Activated CD4-positive, alpha-beta T cell treated with anti-CD3 and anti-CD28 coated beads for 24 hours (primary cell): ENCODE measurements around the gene ACVRL1.
"Not testable (repeated sequence)": the region's sequence is repeated elsewhere in the genome, so short reads cannot be mapped to it uniquely, and the experiment has no call there.

ENCODE experiments used
- DNase-seq, 2 donors: peaks; one replicate each; pipeline ENCODE4 v3.0.0-alpha.2; 2020; ENCODE audit warnings: low read depth in 2 of 2

Gene ACVRL1

DNA sequence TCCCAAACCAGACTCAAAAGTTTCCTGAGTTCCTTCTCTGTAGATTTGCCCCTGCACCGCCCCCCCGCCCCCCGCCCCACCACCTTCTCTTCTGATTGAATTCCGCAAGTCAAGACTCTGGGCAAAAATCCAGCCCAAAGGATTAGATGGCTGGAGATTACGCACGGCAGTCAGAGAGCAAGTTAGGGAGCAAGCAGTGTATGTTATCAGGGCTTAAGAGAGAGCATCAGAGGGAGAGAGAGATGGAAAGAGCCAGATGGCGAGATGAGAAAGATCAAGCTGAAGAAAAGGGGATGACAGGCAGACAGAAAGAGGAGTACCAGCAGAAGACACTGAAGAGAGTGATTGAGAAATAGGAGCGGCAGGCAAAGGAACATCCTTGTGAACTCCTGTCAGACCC, 33.3 kb upstream of the ACVRL1 start:
- DNase-seq: no peak

DNA sequence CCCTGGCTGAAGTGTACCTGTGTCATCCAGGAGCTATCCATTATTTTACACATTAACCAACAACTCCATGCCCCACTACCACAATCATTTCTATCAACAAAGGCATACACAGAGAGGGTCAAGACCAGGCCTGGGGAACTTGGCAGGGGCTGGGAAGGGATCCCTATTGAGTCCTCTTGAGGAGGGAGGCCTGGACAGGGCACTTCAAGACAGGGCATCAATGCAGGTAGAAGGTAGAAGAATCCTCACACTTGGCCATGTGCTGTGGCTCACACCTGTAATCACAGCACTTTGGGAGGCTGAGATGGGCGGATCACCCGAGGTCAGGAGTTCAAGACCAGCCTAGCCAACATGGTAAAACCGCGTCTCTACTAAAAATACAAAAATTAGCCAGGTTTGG, 32.8 kb upstream of the ACVRL1 start:
- DNase-seq: no peak

- DNase-seq: no peak
These were observed 28.2 kb upstream of the ACVRL1 start for GRCh38 chr12:51879102-51879501.

GRCh38 chr12:51883295-51883694, 24.0 kb upstream of the ACVRL1 start:
- no peak for DNase-seq

- DNase-seq: no peak
These were observed 23.2 kb upstream of the ACVRL1 start for GRCh38 chr12:51883998-51884675.

- DNase-seq: no peak
These were observed 22.6 kb upstream of the ACVRL1 start for GRCh38 chr12:51884676-51885229.

GRCh38 chr12:51885294-51886020, 21.8 kb upstream of the ACVRL1 start:
- not testable (repeated sequence) for DNase-seq

GRCh38 chr12:51886021-51886710, 21.1 kb upstream of the ACVRL1 start:
- no peak for DNase-seq

DNA sequence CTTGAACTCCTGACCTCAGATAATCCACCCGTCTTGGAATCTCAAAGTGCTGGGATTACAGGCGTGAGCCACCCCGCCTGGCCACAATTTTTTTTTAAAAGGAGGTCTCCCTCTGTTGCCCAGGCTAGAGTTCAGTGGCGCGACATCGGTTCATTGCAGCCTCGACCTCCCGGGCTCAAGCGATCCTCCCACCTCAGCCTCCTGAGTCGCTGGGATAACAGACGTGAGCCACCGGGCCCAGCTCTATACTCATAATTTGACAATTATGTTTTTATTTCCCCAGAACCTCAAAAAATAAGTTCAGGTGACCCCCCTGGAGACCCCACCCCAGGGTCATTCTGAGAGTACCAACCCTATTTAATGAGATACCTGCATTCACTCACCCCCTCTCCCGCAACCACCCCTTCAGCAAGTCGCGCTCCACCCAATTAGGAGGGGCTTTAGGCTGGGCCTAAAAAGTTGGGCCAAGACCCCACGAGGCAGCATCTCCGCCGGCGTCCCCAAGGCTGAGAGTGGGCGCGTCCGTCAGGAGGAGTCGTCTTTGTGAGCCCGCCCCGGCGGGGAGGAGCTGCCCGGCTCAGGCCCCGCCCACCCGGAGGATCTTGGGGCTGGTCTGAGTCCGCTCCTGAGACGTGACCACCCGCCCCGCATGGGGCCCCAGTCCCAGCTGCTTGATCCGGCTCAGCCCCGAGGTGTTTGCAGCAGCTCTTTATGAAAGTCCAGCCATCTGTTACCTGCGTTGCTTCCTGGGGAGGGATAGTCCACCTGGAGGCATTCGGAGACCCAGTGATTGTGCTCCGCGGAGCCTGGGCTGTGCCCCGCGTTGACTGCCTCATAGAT, 19.6 kb upstream of the ACVRL1 start, which contains the start of gene ANKRD33:
TSS of gene ANKRD33 (plus strand) at position 628 of the 840 bp plus-strand sequence. CDS start at position 712, 84 bp downstream.
- no peak for DNase-seq

- no peak for DNase-seq
These were observed 18.7 kb upstream of the ACVRL1 start for GRCh38 chr12:51888316-51889215.

DNA sequence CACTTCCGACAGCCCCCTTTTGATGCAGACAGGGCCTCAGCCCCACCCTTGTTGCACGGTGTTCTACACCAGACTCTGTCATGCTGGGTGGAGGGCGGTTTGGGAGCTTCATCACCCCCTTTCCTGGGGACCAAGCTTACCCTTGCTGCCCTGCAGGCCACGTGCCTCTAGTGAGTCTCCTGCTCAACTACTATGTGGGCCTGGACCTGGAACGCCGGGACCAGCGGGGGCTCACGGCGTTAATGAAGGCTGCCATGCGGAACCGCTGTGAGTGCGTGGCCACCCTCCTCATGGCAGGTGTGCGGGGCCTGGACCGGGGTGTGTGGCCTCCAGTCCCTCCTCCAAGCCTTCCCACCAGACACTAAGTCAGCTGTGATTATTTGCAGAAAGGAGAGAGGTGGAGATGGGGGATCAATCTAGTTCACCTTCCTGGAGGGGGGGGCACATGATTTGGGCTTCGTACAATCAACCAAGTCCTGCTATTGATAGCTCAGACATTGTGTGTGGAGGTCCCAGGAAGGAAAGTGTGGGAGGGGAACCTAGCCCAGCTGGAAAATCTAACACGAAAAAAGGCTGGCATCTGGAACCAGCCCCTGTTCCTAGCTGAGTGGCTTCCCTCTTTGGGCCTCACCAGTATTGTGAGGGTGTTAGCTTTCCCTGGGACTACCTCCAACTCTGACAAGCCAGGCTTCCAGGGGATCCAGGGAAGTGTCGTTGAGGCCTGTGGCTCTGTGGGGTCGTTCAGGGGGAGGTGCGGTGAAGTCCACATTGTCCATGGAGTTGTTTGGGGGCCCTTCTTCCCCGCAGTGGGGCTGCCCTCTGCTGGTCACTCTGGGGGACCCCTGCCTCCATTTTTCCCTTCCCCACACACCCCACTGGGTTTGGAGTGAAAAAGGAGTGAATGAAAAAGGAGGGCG, 17.8 kb upstream of the ACVRL1 start:
- no peak for DNase-seq

- no peak for DNase-seq
These were observed 17.2 kb upstream of the ACVRL1 start for GRCh38 chr12:51890133-51890464.

- no peak for DNase-seq
These were observed 16.7 kb upstream of the ACVRL1 start for GRCh38 chr12:51890511-51891171.

- no peak for DNase-seq
These were observed 15.5 kb upstream of the ACVRL1 start for GRCh38 chr12:51891843-51892242.

- no peak for DNase-seq
These were observed 13.5 kb upstream of the ACVRL1 start for GRCh38 chr12:51893786-51894185.

GRCh38 chr12:51895378-51896135, 11.7 kb upstream of the ACVRL1 start:
- no peak for DNase-seq

DNA sequence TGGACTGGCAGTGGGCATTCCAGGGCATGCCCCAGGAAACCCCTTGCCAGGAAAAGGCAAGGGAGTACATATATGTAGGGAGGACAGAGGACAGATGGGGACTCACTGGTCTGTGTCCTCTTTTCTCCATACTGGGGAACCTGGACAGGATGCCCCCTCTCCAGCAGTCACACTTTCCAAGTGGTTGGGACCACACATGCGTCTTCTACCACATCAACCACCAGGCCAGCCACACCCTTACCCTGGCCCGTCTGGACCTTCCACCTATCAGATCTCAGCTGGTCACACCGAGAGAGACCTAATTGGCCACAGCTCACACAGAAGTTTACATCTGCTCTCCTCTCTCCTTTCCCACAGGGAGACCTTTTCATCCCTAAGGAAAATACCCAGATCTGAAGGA, 11.1 kb upstream of the ACVRL1 start:
- DNase-seq: no peak

GRCh38 chr12:51897181-51897580, 10.1 kb upstream of the ACVRL1 start:
- no peak for DNase-seq
